GM12873 (cell line): ENCODE data around the gene OCA2.

Source experiments
- CTCF ChIP-seq: IDR thresholded peaks from 2 replicates; pipeline ENCODE4 v1.5.1; 2012; ENCODE audit warnings: low read depth, mild to moderate bottlenecking, moderate library complexity, low read length, control low read depth; ENCODE audit not compliant: insufficient read depth; ENCODE audit errors: missing control alignments

The OCA2 gene

DNA sequence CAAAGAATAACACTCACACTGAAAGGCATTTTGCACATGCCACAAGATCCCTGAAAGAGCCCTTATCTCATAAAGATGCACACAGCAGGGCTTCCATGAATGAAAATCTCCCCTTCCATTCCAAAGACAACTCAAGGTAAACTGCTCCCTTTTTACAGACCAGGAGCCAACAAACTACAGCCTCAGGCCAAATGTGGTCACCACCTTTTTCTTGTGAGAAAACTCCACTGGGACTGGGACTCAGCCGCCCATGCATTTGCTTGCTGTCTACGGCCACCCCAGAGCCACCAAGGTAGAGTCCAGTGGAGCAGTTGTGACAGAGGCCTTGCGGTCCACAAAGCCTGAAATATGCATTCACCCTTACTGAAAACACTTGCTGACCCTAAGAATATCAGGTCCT is 334.8 kb downstream of the OCA2 start:
- no peak for TF ChIP-seq CTCF

- TF ChIP-seq CTCF: no peak
These were observed 335.6 kb downstream of the OCA2 start for GRCh38 chr15:27763514-27763913.

DNA sequence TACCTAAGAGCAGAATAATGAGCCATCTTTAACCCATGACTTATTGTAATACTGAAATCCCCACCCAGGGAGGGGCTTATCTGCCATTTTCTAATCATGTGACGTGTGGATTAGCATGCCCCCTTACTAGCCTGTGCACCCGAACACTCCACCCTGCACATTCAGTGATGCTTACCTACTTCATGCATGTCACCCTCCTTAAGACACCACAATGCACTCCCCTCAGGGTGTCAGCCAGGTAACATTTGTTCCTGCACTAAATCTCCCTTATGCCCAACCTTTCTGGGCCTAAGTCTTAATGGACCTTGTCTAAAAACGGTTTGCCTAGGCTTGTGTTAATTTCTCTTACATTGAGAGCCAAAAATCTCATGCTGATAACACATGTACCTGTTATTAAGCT is 336.6 kb downstream of the OCA2 start:
- TF ChIP-seq CTCF: no peak

DNA sequence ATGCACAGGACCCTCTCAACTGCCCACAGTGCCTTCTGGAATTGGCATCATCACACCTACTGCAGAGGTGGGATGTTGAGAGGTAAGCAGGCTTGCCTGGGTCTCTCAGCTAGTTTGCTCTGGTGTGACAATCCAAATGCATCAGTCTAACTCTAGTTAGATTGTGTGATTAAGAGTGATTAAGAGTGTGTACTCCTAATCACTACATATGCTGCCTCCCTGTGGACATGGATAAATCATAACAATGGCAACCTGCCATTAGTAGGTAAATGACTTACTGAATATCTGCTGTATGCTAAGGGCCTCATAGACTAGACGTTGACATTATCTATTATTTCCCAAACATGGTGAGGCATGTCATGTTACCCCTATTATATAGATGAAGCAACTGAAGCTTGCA is 342.1 kb downstream of the OCA2 start:
- TF ChIP-seq CTCF: no peak

GRCh38 chr15:27752691-27753090 is 346.4 kb downstream of the OCA2 start:
- TF ChIP-seq CTCF: no peak

DNA sequence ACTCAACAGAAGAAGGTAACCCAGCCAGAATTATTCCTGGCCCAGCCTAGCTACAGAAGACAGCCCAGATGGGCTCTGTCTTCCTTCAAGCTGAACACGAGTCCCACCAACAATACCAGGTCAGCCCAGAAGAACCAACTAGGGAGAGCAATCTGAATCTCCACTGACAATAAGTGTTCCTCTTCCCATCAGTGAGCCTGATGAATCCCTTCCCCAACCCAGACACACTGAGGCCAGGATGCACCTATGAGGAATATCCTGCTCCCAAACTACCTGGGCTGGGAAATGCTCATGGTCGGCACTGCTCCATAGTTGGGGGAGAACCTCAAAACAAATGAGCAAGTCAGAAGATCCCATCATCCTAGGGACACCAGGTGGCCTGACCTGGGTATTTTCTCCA is 351.1 kb downstream of the OCA2 start:
- no peak for TF ChIP-seq CTCF

DNA sequence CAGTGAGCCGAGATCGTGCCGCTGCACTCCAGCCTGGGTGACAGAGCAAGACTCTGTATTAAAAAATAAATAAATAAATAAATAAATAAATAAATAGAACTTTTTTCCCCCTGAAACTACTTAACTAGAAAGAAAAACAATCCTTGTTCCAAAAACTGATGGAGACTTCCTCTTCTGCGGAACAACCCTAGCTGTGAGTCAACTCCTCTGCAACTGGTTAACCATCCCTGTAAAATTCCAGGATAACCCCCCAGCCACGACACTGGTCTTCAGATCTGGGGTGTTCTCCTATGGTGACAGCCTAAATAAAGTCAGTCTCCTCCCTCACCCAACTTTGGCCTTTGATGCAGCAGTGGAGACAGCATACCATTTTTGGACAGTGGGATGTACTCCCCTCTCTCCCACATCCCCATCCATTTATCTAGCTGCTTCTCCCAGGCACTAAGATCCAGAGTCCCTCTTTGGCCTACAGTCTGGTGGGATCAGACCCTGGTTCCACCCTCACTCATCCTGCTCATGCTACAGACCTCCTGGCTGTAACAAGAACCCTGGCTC is 352.6 kb downstream of the OCA2 start:
- TF ChIP-seq CTCF: no peak
